MG63 (cell line): Measurements from ENCODE around the gene TMEM150B. TPM values are rescaled to one million over a fixed set of nuclear protein-coding genes. Genes with fewer than 3 reads are reported as not detected.

ENCODE experiments used
- DNase-seq: peaks from one replicate; pipeline ENCODE4 v3.0.0-alpha.2; 2020
- H3K27me3 ChIP-seq: fragments of 250-450 bp; sonication (Bioruptor Pico); 2 replicates; pipeline ENCODE4 v1.5.1; 2020; ENCODE audit warnings: mild to moderate bottlenecking, moderate library complexity
- H3K36me3 ChIP-seq: fragments of 250-450 bp; sonication (Bioruptor Pico); 2 replicates; pipeline ENCODE4 v1.5.1; 2020; ENCODE audit warnings: mild to moderate bottlenecking, moderate library complexity
- H3K4me3 ChIP-seq: fragments of 250-450 bp; sonication (Bioruptor Pico); 2 replicates; pipeline ENCODE4 v1.5.1; 2020; ENCODE audit warnings: mild to moderate bottlenecking, moderate library complexity
- H3K9me3 ChIP-seq: fragments of 250-450 bp; sonication (Bioruptor Pico); 2 replicates; pipeline ENCODE4 v1.5.1; 2020; ENCODE audit warnings: mild to moderate bottlenecking, moderate library complexity
- total RNA-seq: library from RNA; depleted of rRNA; stranded (reverse); fragments of >200 nt; shearing (Covaris generic); gene quantifications from 2 replicates; pipeline ENCODE4 v1.2.3, GENCODE V29; 2014; ENCODE audit warnings: low replicate concordance

TMEM150B gene
- total RNA-seq, 1 experiment from 2014 or later = not detected

DNA sequence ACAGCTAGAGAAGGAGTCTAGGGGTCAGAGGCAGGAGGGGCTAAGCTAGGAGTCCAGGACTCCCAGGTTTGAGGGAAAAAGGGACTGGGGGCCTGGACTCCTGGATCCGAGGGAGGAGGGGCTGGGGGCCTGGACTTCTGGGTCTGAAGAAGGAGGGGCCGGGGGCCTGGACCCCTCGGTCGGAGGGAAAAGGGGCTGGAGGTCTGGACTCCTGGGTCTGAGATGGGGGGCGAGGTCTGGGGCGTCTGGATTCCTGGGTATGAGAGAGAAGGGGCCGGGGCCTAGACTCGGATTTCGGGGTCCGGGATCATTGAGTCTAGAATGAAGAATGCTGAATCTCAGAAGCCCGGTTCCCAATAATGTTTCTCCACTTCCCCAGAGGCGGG, 22.8 kb downstream of the TMEM150B start:
- H3K36me3 ChIP-seq = no peaks in the 10 kb centered on the region
- H3K27me3 ChIP-seq = no peaks in the 10 kb centered on the region
- no peaks in the 10 kb centered on the region for H3K9me3 ChIP-seq
- peak overlapping the region; percentile 22 for H3K4me3 ChIP-seq
- DNase-seq = no peak

DNA sequence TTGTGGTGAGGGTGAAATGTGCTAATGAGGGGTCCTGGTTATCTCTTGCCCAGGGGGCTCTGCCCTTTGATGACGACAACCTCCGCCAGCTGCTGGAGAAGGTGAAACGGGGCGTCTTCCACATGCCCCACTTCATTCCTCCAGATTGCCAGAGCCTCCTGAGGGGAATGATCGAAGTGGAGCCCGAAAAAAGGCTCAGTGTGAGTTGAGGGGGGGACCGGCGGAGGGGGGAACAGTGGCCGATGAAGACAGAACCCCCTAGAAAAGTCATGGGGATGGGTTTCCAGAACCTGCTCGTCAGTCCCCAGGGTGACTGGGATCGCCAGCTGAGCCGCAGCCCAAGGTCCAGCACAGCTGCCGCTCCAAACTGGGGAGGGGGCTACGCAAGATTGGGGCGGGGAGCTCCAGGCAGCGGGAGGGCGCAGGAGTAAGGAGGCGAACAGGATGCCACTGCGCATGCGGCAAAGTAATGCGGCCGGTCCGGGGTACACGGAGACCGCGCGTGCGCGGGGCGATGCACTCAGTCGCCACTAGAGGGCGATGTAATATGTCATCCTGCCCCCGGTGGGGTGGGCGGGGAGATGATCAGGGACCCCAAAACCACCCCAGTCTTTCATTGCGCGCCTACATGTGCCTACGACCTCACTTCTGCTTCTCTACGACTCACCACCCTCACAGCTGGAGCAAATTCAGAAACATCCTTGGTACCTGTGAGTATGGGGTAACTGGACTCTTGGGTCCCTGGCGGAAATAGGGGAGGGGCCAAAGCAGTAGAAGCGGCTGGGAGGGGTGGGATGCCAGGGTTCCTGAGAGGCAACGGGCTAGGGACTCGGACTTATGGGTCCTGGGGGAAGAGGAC, 23.5 kb downstream of the TMEM150B start:
- Histone ChIP-seq H3K4me3 (peak overlapping the region; percentile 22), H3K27me3 (no peaks in the 10 kb centered on the region), H3K9me3 (no peaks in the 10 kb centered on the region), H3K36me3 (no peaks in the 10 kb centered on the region)
- peak; percentile 71 for DNase-seq

DNA sequence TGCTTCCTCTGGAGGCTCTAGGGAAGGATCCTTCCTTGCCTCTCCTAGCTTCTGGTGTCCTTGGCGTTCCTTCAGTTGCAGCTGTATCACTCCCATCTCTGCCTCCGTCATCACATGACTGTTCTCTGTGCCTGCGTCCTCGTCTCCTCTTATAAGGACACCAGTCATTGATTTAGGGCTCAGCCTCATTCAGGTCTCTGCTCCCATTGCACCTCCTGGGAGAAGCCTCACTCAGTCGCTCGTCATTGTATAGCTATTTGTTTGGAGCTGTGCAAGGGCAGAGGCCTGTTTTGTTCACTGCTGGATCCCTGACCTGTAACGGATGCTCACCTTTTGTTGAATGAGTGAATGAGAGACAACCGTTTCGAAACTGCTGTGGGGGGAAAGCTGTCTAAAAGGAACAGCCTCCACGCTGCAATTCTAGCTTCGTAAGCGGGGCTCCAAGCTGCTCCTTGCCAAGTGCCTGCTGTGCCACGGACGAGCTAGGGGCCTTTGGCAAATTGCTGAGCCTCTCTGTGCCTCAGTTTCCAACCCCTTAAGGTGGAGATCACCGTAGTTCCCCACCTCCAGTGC, 24.2 kb downstream of the TMEM150B start:
- Histone ChIP-seq H3K4me3 (no peak overlapping the region), H3K9me3 (no peaks in the 10 kb centered on the region), H3K36me3 (no peaks in the 10 kb centered on the region), H3K27me3 (no peaks in the 10 kb centered on the region)
- DNase-seq = no peak

DNA sequence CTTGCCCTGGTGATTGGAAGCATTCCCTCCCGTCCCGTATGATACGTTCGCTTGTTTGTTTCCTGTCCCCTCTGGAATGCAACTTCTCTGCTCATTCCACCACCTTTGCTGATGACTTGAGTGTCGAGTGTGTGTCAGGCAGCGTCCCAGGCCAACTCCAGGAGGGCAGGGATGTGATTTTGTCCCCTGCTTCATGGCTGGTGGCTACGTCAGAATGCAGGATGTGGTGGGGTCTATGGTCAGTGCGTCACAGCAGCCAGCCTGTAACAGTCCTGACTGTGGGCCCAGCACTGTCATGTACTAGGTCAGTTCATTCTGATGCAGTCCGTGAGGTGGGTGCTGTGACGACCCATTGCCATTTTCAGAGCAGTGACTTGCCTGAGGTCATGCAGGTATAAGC, 25.1 kb downstream of the TMEM150B start:
- Histone ChIP-seq H3K4me3 (no peak overlapping the region), H3K9me3 (no peaks in the 10 kb centered on the region), H3K27me3 (no peaks in the 10 kb centered on the region), H3K36me3 (no peaks in the 10 kb centered on the region)
- no peak for DNase-seq

DNA sequence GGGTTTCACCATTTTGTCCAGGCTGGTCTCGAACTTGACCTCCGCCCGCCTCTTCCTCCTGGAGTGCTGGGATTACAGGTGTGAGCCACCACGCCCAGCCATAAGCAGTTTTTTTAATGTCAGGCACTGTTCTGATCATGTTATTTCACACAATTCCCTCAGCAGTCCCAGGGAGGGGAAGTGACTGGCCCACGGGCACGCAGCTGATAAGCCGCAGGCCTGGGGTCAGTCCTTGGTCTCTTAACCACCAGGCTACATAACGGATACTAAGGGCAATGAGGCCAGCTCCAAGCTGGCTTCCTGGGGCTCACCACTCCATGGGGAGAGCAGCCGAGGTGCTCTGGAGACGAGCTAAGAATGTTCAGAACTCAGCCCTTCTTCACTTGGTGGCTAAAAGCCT, 27.9 kb downstream of the TMEM150B start:
- Histone ChIP-seq H3K36me3 (no peaks in the 10 kb centered on the region), H3K9me3 (no peaks in the 10 kb centered on the region), H3K27me3 (no peaks in the 10 kb centered on the region), H3K4me3 (no peak overlapping the region)
- DNase-seq = no peak

DNA sequence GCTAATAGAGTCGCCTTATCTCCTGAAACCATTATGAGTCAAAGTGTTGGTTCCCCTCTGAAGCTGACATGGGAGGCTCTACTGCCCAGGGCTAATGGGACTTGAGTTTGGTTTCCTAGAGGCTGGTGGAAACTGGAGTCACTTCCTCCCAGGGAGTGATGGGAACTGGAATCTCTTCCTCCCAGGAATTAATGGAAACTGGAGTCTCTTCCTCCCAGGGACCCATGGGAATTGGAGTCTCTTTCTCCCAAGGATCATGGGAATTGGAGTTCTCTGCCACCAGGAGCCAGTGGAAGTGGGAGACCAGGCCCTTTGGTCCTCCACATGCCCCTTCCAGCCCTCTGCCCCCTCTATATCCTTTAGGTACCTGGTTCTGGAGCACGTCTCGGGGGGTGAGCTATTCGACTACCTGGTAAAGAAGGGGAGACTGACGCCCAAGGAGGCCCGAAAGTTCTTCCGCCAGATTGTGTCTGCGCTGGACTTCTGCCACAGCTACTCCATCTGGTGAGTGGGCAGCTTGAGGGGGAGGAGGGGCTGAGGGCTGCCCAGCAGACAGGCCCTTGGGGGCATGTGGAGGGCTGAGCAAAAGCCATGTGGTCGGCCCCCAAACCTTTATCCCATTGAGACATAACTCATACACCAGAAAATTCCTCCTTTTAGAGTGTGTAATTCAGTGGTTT, 35.9 kb downstream of the TMEM150B start:
- Histone ChIP-seq H3K36me3 (no peaks in the 10 kb centered on the region), H3K27me3 (no peaks in the 10 kb centered on the region), H3K4me3 (no peak overlapping the region), H3K9me3 (no peaks in the 10 kb centered on the region)
- no peak for DNase-seq

DNA sequence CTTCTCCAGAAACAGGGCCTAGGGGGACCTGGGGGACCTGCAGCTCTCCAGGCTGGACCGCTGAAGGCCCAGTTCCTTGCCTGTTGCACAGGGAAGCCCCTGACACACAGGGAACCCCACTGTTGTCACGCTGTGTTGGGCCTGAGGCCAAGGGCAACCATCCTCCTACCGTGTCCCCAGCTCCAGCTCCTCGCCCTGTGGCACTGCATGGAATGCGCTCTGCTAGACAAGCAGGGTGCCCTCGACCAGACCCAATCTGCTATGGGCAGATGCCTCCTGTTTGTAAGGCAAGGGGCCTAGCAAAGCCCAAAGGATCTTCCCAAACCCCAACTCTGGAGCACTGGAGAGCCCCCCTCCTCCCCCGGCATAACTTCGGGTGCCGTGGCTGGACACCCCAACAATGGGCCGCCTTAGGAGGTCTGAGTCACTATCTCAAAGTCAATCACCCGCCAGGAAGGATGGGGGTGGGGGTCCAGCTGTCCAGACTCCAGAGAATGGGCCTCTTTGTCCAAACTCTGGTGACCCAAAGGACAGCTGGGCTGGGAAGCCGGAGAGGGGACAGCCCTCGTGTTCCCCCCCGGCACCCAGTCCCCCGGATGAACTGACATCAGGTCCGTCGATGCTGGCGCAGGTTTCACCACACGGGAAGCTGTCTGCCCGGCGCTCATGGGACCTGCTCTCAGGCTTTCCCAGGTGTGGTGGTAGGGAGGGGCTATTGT, 37.6 kb downstream of the TMEM150B start:
- Histone ChIP-seq H3K9me3 (no peaks in the 10 kb centered on the region), H3K4me3 (no peak overlapping the region), H3K27me3 (no peaks in the 10 kb centered on the region), H3K36me3 (no peaks in the 10 kb centered on the region)
- DNase-seq = no peak

DNA sequence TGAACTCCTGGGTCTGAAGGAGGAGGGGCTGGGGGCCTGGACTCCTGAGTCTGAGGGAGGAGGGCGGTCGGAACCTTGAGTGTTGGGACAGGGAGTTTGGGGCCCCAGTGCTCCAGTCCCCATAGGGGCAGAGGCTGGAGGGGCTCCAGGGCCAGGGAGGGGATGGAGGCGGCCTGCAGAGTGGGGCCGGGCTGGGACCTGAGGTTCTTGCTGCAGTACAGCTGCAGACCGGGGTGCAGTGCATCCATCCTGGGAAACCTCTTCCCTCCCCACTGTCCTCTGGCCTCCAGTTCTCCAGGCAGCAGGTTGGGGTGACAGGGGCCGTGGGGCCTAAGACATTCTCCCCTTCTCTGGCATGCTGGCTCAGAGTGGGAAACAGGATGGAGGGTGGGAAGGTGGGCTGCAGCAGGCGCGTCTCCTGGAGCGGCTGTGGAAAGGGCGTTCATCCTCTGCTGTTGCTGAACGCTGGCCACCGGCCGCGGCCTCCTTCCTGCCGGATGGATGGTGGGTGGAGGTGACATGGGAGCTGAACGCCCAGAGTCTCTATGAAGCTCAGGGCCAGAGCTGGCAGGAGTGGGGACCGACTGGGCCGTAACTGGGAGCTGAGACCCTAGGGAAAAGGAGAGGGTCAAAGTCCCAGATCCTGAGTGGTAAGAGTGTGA, 39.8 kb downstream of the TMEM150B start:
- DNase-seq = no peak
- H3K27me3 ChIP-seq = no peaks in the 10 kb centered on the region
- H3K4me3 ChIP-seq = no peak overlapping the region
- no peaks in the 10 kb centered on the region for H3K36me3 ChIP-seq
- H3K9me3 ChIP-seq = no peaks in the 10 kb centered on the region

DNA sequence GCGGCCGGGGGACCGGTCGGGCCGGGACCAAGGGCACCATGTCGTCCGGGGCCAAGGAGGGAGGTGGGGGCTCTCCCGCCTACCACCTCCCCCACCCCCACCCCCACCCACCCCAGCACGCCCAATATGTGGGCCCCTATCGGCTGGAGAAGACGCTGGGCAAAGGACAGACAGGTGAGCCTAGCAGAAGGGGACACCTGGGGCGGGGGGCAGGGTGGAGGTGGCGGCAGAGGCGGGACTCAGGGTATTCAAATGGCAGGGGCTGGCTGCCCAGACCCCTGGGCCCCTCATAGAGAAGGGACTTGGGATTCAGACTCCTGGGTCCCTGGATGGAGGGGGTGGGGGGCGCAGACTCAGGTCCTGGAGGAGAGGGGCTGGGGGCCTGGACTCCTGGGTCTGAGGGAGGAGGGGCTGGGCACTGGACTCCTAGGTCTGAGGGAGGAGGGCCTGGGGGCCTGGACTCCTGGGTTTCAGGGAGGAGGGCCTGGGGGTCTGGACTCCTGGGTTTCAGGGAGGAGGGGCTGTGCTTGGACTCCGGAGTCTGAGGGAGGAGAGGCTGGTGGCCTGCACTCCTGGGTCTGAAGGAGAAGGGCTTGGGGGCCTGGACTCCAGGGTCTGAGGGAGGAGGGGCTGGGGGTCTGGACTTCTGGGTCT, 40.6 kb downstream of the TMEM150B start:
- DNase-seq = no peak
- Histone ChIP-seq H3K36me3 (no peaks in the 10 kb centered on the region), H3K27me3 (no peaks in the 10 kb centered on the region), H3K9me3 (no peaks in the 10 kb centered on the region), H3K4me3 (no peak overlapping the region)

DNA sequence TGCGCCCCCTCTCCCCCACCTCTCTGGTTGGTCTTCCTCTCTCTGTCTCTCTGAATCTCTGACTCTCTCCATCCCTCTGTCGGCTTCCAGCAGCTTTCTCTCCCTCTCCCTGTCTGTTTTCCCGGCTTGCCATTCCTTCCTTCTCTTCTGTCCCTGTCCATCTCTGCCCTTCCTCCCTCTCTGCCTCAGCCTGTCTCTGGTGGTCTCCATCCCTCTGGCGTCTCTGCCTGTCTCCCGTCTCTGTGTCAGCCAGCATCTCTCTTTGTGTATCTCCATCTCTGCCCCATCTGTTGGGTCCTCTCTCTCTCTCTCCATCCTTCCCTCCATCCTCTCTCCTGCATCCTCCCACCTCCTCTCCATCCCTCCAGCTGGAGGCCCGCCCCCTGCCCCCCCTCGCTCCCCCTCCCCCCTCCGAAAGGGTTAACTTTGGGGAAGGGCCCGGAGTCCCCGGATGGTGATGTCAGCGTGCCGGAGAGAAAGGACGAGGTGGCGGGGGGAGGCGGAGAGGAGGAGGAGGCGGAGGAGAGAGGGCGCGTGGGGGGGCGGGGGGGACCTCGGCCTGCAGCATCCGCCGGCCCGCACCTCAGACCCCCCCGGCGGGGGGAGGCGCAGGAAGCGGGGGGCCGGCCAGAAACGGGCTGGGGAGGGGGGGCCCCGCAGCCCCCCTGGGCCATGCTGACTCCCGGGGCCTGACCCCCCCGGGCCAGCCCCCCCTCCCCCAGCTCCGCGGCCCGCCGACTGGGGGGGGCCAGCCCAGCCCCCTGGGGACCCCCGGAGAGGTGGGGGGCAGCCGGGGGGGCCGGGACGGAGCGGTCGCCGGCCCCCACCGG, 41.4 kb downstream of the TMEM150B start, which contains the start of gene BRSK1:
Gene BRSK1, plus strand, starts transcription at position 450 of the 830 bp plus-strand sequence. CDS start 446 bp downstream, outside the sequence.
- DNase-seq = peak; percentile 22
- no peaks in the 10 kb centered on the region for H3K27me3 ChIP-seq
- H3K9me3 ChIP-seq = no peaks in the 10 kb centered on the region
- H3K4me3 ChIP-seq = no peak within 1 kb of the TSS
- no peaks in the 10 kb centered on the region for H3K36me3 ChIP-seq

DNA sequence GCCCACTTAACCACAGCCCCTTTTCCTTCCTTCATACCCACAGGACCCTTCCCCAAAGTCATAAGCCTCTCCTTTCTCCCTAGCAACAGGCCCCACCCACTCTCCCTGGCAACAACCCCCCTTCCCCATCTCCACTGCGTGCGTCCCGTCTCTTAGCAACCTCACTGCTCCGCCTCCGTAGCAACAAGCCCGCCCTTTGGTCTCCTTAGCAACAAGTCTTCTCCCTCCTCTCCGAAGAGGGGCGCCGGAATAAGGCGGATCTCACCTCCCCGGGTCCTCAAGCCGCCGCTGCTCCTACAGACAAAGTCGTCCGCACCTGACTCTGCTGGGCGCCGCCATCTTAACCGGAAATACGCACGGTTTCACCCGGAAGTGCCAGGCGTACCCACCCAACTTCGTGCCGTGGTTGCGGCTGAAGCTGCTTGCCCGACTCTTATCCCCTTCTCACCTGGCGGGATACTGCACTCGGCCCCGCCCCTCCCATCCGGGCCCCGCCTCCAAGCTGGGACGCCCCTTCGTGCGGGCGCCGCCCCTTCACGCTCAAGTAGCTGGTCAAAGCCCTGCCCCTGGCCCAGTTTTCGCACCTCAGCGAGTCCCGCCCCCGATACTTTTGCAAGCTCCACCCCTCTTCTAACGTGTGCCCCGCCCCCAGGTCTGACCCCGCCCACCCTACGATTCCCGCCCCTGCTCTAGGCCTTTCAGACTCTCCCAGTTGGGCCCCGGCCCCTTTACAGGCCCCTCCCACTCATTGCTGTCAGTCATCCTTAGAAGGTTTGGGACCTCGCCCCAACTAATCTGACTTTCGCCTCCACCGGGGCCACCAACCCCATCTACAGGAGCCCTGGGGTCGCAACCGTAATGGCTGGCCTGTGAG, 45.1 kb downstream of the TMEM150B start, which contains the start of gene HSPBP1:
Gene HSPBP1, minus strand, starts transcription at position 341 of the 874 bp plus-strand sequence. CDS start 502 bp downstream, outside the sequence.
- Histone ChIP-seq H3K36me3 (peaks cover 17% of the 10 kb centered on the region), H3K27me3 (no peaks in the 10 kb centered on the region), H3K9me3 (no peaks in the 10 kb centered on the region), H3K4me3 (peak within 1 kb of the TSS; percentile 94)
- peak; percentile 94 for DNase-seq

DNA sequence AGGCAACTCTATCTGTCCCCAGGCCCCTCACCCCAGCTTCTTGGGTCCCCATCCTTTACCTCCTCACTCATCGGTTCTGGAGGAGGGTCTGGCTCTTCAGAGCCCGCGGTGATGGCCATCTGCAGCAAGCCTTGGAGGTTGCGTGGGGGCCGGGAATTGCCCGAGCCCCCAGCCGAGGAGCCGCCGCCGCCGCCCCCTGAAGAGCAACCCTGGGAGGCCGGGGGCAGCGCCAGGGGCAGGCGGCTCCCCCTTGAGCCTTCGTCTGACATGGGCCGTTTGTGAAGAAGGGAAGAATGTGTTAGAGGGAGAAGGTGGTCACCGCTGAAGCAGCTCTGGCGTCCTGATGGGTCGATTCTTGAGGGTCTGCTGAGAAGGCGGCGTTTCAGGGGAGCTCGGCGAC, 45.8 kb downstream of the TMEM150B start:
- Histone ChIP-seq H3K27me3 (no peaks in the 10 kb centered on the region), H3K9me3 (no peaks in the 10 kb centered on the region), H3K4me3 (peak overlapping the region; percentile 94), H3K36me3 (peaks cover 17% of the 10 kb centered on the region)
- DNase-seq = no peak

DNA sequence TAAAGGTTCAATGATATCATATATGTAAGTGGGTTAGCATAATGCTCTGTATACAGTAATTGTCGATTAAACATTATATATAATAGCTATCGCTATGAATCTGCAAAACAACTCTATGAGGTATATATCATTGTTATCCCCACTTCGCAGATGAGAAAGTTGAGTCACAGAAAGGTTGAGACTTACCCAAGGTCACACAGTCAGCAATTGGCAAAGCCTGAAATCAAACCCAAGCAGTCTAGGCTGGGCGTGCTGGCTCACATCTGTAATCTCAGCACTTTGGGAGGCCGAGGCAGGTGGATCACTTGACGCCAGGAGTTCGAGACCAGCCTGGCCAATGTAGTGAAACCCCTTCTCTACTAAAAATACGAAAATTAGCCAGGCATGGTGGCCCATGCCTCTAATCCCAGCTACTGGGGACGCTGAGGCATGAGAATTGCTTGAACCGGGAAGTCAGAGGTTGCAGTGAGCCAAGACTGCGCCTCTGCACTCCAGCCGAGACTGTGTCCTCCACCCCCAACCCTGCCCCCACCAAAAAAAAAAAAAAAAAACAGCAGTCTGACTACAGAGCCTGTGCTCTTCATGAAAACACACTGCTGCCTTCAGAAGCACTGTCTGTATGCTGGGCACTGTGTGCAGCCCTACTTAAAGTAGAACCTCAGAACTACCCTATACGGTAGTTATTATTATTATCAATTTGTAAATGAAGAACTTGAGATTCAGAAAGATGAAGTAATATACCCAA, 46.6 kb downstream of the TMEM150B start:
- H3K4me3 ChIP-seq = peak overlapping the region; percentile 94
- no peaks in the 10 kb centered on the region for H3K9me3 ChIP-seq
- no peaks in the 10 kb centered on the region for H3K27me3 ChIP-seq
- DNase-seq = no peak
- peaks cover 21% of the 10 kb centered on the region for H3K36me3 ChIP-seq

DNA sequence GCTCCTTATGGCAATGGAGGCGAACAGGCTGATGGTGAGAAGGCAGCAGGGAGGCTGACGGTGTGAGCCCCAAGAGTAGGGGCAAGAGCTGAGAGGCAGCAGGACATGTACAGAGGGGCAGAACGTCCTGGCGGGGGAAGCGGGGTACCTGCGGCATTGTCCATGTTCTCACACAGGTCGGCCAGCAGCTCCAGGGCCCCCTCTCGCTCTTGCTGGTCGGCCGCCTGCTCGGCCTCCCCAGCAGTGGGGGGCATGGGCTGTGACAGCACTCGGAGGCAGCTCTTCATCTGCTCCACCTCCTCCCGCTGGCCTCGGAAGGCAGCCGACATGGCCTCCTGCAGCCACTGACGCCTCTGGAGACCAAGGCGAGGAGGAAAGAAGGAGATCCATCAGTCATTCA, 47.6 kb downstream of the TMEM150B start:
- Histone ChIP-seq H3K9me3 (no peaks in the 10 kb centered on the region), H3K36me3 (peaks cover 22% of the 10 kb centered on the region)
- no peak for DNase-seq

More for the DNA sequence above, 47.6 kb downstream of the TMEM150B start:
- H3K4me3 ChIP-seq = no peak overlapping the region
- H3K27me3 ChIP-seq = no peaks in the 10 kb centered on the region
